Measurements from ENCODE around the gene MYBPH.

Gene MYBPH

DNA sequence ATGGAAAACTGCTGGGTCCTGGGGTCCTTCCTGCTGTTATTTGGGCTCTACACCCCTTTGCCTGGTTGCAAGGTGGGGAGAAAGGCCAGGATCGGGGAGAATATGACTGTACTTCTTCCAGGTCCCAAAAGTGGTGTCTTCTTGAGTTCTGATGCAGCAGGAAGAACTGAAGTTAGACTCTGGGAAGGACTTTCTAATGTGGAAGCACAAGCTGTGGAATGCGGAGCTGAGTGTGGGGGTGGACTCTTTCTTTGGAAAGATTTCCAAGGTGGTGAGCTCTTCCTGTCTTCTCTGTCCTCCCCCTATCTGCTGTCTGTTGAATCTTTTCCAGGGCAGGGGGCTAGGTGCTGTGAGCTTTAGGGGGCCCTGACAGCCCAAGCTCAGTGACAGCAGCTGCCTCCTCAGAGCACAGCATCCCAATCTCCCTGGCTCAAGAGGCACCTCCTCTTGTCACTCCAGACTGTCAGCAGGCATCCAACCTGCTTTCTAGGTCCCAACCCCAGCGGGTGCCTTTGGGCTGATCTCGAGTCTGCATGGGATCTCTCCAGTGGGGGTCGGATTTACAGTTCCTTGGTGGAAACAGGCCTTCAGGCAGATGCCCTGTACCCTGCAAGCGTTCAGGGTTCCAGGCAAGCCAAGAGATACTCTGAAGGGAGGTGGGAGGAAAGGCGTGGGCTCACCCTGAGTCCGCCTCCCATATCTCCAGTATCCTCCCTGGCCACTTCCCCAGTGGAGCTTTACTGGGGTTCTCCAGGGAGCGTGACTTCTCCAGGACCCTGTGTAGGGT is 24.9 kb downstream of the MYBPH start:
- no peak for DNase-seq (ENCODE audit: insufficient read length)
- TF ChIP-seq POLR2A (IDR thresholded peaks at IDR 0.05; ENCODE audit: low read depth, low read length) (no peak), POLR2AphosphoS5 (IDR thresholded peaks at IDR 0.05; ENCODE audit: low read depth, low read length) (no peak), TAF1 (IDR thresholded peaks at IDR 0.05; ENCODE audit: borderline replicate concordance, low read depth, low read length) (no peak)
- FAIRE-seq, result no peak

GRCh38 chr1:203149188-203149840 is 26.3 kb downstream of the MYBPH start:
- no peak for DNase-seq (ENCODE audit: insufficient read length)
- no peak for TF ChIP-seq POLR2A (IDR thresholded peaks at IDR 0.05; ENCODE audit: low read depth, low read length)
- no peak for TF ChIP-seq TAF1 (IDR thresholded peaks at IDR 0.05; ENCODE audit: borderline replicate concordance, low read depth, low read length)
- TF ChIP-seq POLR2AphosphoS5 (IDR thresholded peaks at IDR 0.05; ENCODE audit: low read depth, low read length), result no peak
- no peak for FAIRE-seq

GRCh38 chr1:203148579-203148978 is 27.0 kb downstream of the MYBPH start:
- FAIRE-seq, result no peak
- DNase-seq (ENCODE audit: insufficient read length), result no peak
- no peak for TF ChIP-seq POLR2A (IDR thresholded peaks at IDR 0.05; ENCODE audit: low read depth, low read length)
- no peak for TF ChIP-seq POLR2AphosphoS5 (IDR thresholded peaks at IDR 0.05; ENCODE audit: low read depth, low read length)

DNA sequence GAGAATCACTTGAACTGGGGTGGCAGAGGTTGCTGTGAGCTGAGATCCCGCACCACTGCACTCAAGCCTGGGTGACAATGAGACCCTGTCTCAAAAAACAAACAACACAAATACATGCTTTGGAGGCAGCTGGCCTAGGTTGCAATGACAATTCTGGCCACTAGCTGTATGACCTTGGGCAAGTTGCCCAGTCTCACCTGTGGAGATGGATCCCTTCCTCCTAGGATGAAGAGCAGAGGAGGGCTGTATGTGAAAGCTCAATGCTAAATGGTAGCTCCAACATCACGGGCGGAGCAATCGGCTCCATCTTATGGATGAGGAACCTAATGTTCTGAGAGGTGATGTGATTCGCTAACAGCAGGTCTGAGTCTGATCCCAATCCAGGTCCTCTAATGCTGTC is 27.5 kb downstream of the MYBPH start:
- DNase-seq (ENCODE audit: insufficient read length) (no peak), FAIRE-seq (no peak)
- TF ChIP-seq TAF1 (IDR thresholded peaks at IDR 0.05; ENCODE audit: borderline replicate concordance, low read depth, low read length), result no peak
- TF ChIP-seq POLR2AphosphoS5 (IDR thresholded peaks at IDR 0.05; ENCODE audit: low read depth, low read length), result no peak
- TF ChIP-seq POLR2A (IDR thresholded peaks at IDR 0.05; ENCODE audit: low read depth, low read length), result no peak

DNA sequence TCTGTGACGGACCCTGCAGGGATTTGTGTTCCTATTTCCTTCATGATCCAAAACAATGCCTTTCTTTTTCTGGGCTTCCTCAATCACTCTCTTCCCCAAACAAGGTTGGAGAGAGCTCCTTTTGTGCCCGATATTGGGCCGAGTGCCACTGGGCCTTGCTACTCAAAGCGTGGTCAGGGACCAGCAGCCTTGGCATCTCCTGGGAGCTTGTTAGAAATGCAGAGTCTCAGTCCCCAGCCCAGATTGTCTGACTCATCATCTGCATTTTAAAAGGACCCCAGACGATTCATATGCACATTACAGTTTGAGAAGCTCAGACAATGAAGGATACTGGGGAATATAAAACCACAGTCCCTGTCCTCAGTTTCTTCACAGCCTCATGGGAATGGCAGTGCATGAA is 28.2 kb downstream of the MYBPH start:
- TF ChIP-seq POLR2A (IDR thresholded peaks at IDR 0.05; ENCODE audit: low read depth, low read length) (no peak), POLR2AphosphoS5 (IDR thresholded peaks at IDR 0.05; ENCODE audit: low read depth, low read length) (no peak), TAF1 (IDR thresholded peaks at IDR 0.05; ENCODE audit: borderline replicate concordance, low read depth, low read length) (no peak)
- DNase-seq (ENCODE audit: insufficient read length) (no peak), FAIRE-seq (no peak)

- FAIRE-seq (no peak), DNase-seq (ENCODE audit: insufficient read length) (no peak)
- TF ChIP-seq POLR2AphosphoS5 (IDR thresholded peaks at IDR 0.05; ENCODE audit: low read depth, low read length) (no peak), POLR2A (IDR thresholded peaks at IDR 0.05; ENCODE audit: low read depth, low read length) (no peak), TAF1 (IDR thresholded peaks at IDR 0.05; ENCODE audit: borderline replicate concordance, low read depth, low read length) (no peak)
Measured at GRCh38 chr1:203146537-203146936, 29.1 kb downstream of the MYBPH start.

GRCh38 chr1:203146042-203146369 is 29.6 kb downstream of the MYBPH start:
- TF ChIP-seq TAF1 (IDR thresholded peaks at IDR 0.05; ENCODE audit: borderline replicate concordance, low read depth, low read length), result no peak
- no peak for TF ChIP-seq POLR2AphosphoS5 (IDR thresholded peaks at IDR 0.05; ENCODE audit: low read depth, low read length)
- no peak for TF ChIP-seq POLR2A (IDR thresholded peaks at IDR 0.05; ENCODE audit: low read depth, low read length)
- DNase-seq (ENCODE audit: insufficient read length) (no peak), FAIRE-seq (no peak)

GRCh38 chr1:203145321-203146041 is 30.1 kb downstream of the MYBPH start:
- DNase-seq (ENCODE audit: insufficient read length) (no peak), FAIRE-seq (no peak)
- TF ChIP-seq TAF1 (IDR thresholded peaks at IDR 0.05; ENCODE audit: borderline replicate concordance, low read depth, low read length) (no peak), POLR2A (IDR thresholded peaks at IDR 0.05; ENCODE audit: low read depth, low read length) (no peak), POLR2AphosphoS5 (IDR thresholded peaks at IDR 0.05; ENCODE audit: low read depth, low read length) (no peak)

DNA sequence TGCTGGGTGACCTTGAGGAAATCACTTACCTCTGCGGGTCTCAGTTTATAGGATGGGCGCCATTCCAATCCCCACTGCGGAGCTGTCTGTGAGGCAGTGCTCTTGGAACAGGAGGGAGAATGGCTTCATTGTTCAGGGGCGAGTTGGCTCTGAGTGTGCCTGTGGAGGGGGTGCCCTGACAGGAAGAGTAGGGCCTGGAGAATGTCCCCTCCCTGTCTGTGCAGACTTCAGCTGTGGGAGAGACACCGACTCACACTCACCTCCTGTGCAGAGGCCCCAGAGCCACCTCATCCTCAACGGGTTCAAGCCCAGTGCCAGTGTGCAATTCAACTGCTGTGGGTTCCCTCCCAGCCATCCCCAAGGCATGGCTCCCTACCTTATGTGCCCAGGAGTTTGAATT is 31.0 kb downstream of the MYBPH start:
- no peak for FAIRE-seq

GRCh38 chr1:203143641-203144040 is 32.0 kb downstream of the MYBPH start:
- FAIRE-seq (no peak), DNase-seq (ENCODE audit: insufficient read length) (no peak)
- TF ChIP-seq POLR2AphosphoS5 (IDR thresholded peaks at IDR 0.05; ENCODE audit: low read depth, low read length) (no peak), TAF1 (IDR thresholded peaks at IDR 0.05; ENCODE audit: borderline replicate concordance, low read depth, low read length) (no peak), POLR2A (IDR thresholded peaks at IDR 0.05; ENCODE audit: low read depth, low read length) (no peak)

More for the DNA sequence above, 31.0 kb downstream of the MYBPH start:
- TF ChIP-seq POLR2A (IDR thresholded peaks at IDR 0.05; ENCODE audit: low read depth, low read length), result no peak
- no peak for TF ChIP-seq TAF1 (IDR thresholded peaks at IDR 0.05; ENCODE audit: borderline replicate concordance, low read depth, low read length)
- no peak for TF ChIP-seq POLR2AphosphoS5 (IDR thresholded peaks at IDR 0.05; ENCODE audit: low read depth, low read length)
- DNase-seq (ENCODE audit: insufficient read length), result no peak

GRCh38 chr1:203142684-203143408 is 32.8 kb downstream of the MYBPH start:
- DNase-seq (ENCODE audit: insufficient read length), result no peak
- no peak for TF ChIP-seq POLR2A (IDR thresholded peaks at IDR 0.05; ENCODE audit: low read depth, low read length)
- TF ChIP-seq TAF1 (IDR thresholded peaks at IDR 0.05; ENCODE audit: borderline replicate concordance, low read depth, low read length), result no peak
- no peak for TF ChIP-seq POLR2AphosphoS5 (IDR thresholded peaks at IDR 0.05; ENCODE audit: low read depth, low read length)
- FAIRE-seq, result no peak

Data from GM12892 (cell line).